HCT116 (cell line): ENCODE data around the gene CHD2.

Experiments
- ELF1 ChIP-seq: IDR thresholded peaks from 2 replicates; pipeline ENCODE4 v1.6.1; 2012; ENCODE audit warnings: low read depth, borderline replicate concordance
- EZH2 ChIP-seq: fragments of 200-600 bp; sonication (generic); IDR thresholded peaks from 2 replicates; pipeline ENCODE4 v1.6.1; 2017; ENCODE audit warnings: antibody characterized with exemption, mixed run types
- POLR2A ChIP-seq: IDR thresholded peaks from 2 replicates; pipeline ENCODE4 v1.7.0; 2011; ENCODE audit warnings: borderline replicate concordance; ENCODE audit not compliant: insufficient read depth, insufficient read length; ENCODE audit errors: extremely low read depth
- POLR2AphosphoS5 ChIP-seq: IDR thresholded peaks from 2 replicates; pipeline ENCODE4 v1.6.1; 2011; ENCODE audit warnings: mild to moderate bottlenecking, low read depth, low read length, moderate library complexity
- RAD21 ChIP-seq: IDR thresholded peaks from 2 replicates; pipeline ENCODE4 v1.6.1; 2012; ENCODE audit warnings: low read depth, mild to moderate bottlenecking
- SIN3A ChIP-seq: IDR thresholded peaks from 2 replicates; pipeline ENCODE4 v1.6.1; 2012; ENCODE audit warnings: low read depth
- SP1 ChIP-seq: IDR thresholded peaks from 2 replicates; pipeline ENCODE4 v1.6.1; 2012; ENCODE audit warnings: low read depth
- TF ChIP-seq, protein P1 (sequence below), 3 experiments: fragments of 200-600 bp in 1 of 3; sonication (generic) in 1 of 3; IDR thresholded peaks in 2 of 3; conservative IDR thresholded peaks in 1 of 3; 2 replicates each; pipeline ENCODE4 v1.5.1; 2012 to 2017; ENCODE audit warnings: low read depth in 2 of 3, low read length in 2 of 3, antibody characterized with exemption in 1 of 3, borderline replicate concordance in 1 of 3, control low read depth in 1 of 3, mild to moderate bottlenecking in 1 of 3, mixed read lengths in 1 of 3, mixed run types in 1 of 3, moderate library complexity in 1 of 3; ENCODE audit not compliant: insufficient read depth in 1 of 3
- TF ChIP-seq, protein P2 (sequence below): IDR thresholded peaks from 2 replicates; pipeline ENCODE4 v1.6.1; 2012
- TF ChIP-seq, protein P3 (sequence below): IDR thresholded peaks from 2 replicates; pipeline ENCODE4 v1.6.1; 2012

DNA sequence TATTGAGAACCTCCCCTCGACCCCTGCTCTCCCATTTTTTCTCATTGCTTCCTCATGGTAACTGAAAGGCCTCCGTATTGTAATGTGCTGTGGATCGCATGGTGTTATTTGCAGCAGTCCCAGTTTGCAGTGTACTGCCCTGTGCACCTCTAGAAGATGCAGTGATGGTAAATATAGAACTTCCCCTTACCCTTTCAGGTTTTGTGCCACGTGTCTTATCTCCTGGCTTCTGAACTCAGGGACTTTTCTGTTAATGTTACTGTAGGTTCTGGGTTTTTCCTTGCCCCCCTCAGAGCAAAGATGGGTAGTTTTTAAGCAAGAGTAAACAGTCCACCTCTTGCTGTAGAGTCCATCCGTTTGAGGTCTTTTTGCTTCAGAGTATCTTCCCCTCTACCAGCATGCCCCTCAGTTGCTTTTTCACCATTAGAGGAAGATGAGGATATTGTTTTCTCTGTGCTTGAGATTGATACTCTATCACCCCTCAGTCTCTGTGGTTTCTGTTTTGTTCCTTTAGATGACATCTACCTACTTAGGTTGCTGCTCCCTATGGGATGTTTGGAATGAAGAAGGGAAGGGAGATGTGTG is 22.4 kb downstream of the CHD2 start:
- TF ChIP-seq, protein P1, sequence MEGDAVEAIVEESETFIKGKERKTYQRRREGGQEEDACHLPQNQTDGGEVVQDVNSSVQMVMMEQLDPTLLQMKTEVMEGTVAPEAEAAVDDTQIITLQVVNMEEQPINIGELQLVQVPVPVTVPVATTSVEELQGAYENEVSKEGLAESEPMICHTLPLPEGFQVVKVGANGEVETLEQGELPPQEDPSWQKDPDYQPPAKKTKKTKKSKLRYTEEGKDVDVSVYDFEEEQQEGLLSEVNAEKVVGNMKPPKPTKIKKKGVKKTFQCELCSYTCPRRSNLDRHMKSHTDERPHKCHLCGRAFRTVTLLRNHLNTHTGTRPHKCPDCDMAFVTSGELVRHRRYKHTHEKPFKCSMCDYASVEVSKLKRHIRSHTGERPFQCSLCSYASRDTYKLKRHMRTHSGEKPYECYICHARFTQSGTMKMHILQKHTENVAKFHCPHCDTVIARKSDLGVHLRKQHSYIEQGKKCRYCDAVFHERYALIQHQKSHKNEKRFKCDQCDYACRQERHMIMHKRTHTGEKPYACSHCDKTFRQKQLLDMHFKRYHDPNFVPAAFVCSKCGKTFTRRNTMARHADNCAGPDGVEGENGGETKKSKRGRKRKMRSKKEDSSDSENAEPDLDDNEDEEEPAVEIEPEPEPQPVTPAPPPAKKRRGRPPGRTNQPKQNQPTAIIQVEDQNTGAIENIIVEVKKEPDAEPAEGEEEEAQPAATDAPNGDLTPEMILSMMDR (IDR thresholded peaks at IDR 0.05 in 2 of 3, conservative IDR thresholded peaks at IDR 0.05 in 1 of 3; ENCODE audit: borderline replicate concordance in 1 of 3, insufficient read depth in 1 of 3, low read depth in 2 of 3, low read length in 2 of 3): no peak
- TF ChIP-seq RAD21 (no peak), SIN3A (no peak), POLR2A (no peak), EZH2 (no peak), ELF1 (no peak), POLR2AphosphoS5 (no peak), SP1 (no peak)
- TF ChIP-seq, protein P2, sequence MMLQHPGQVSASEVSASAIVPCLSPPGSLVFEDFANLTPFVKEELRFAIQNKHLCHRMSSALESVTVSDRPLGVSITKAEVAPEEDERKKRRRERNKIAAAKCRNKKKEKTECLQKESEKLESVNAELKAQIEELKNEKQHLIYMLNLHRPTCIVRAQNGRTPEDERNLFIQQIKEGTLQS: no peak
- TF ChIP-seq, protein P3, sequence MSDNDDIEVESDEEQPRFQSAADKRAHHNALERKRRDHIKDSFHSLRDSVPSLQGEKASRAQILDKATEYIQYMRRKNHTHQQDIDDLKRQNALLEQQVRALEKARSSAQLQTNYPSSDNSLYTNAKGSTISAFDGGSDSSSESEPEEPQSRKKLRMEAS: no peak
